H1 (cell line): ENCODE data around the gene ABHD17B. TPM values are rescaled to one million over a fixed set of nuclear protein-coding genes. Genes with fewer than 3 reads are reported as not detected.
"Not testable (repeated sequence)": the region's sequence is repeated elsewhere in the genome, so short reads cannot be mapped to it uniquely, and the experiment has no call there.

Experiments used
- CTCF ChIA-PET: fragments of 300-600 bp; sonication (Branson Sonifier 250); formaldehyde crosslinking; loops from one replicate; lab custom pipeline; 2021; ENCODE audit not compliant: partially characterized antibody; lab: Charles Lee
- POLR2A ChIA-PET: fragments of 300-600 bp; sonication (Branson Sonifier 250); formaldehyde crosslinking; loops from one replicate; lab custom pipeline; 2021; ENCODE audit warnings: inconsistent platforms; ENCODE audit not compliant: partially characterized antibody; lab: Charles Lee
- DNase-seq, 2 experiments: peaks; one replicate each; pipeline versions ENCODE4 v3.0.0 to v3.0.0-alpha.2; 2010 to 2022; ENCODE audit warnings: low spot score in 2 of 2, low read depth in 1 of 2, mixed read lengths in 1 of 2
- FAIRE-seq: peaks from 2 replicates; lab custom pipeline; 2011; peaks lifted over from hg19 to GRCh38; lab: Jason Lieb, UNC
- H2AFZ ChIP-seq: 2 replicates; pipeline ENCODE4 v1.8.1; 2012; ENCODE audit warnings: low read length, inconsistent platforms
- H2AK5ac ChIP-seq: 2 replicates; pipeline ENCODE4 v1.6.1; 2013; ENCODE audit warnings: low read depth, low read length
- H2BK120ac ChIP-seq: replicated peaks from 2 replicates; pipeline ENCODE3; 2013; ENCODE audit warnings: low read depth, low read length, inconsistent platforms
- H2BK12ac ChIP-seq: 2 replicates; pipeline ENCODE4 v1.6.1; 2013; ENCODE audit warnings: low read depth, low read length
- H2BK15ac ChIP-seq: 2 replicates; pipeline ENCODE4 v1.6.1; 2013; ENCODE audit warnings: low read length
- H2BK20ac ChIP-seq: 2 replicates; pipeline ENCODE4 v1.6.1; 2013; ENCODE audit warnings: low read length
- H2BK5ac ChIP-seq: 2 replicates; pipeline ENCODE4 v1.6.1; 2013; ENCODE audit warnings: low read depth, low read length
- H3K14ac ChIP-seq: 2 replicates; pipeline ENCODE4 v1.6.1; 2013; ENCODE audit warnings: inconsistent platforms; ENCODE audit not compliant: insufficient read length
- H3K18ac ChIP-seq: 2 replicates; pipeline ENCODE4 v1.6.1; 2013; ENCODE audit warnings: low read length; ENCODE audit errors: extremely low read depth
- H3K23ac ChIP-seq: 2 replicates; pipeline ENCODE4 v1.6.1; 2013; ENCODE audit warnings: inconsistent platforms; ENCODE audit not compliant: insufficient read length
- H3K23me2 ChIP-seq: 2 replicates; pipeline ENCODE4 v1.6.1; 2013; ENCODE audit warnings: low read depth, low read length
- H3K27ac ChIP-seq: 2 replicates; pipeline ENCODE4 v1.6.1; 2011; ENCODE audit warnings: low read depth, low read length, inconsistent platforms
- H3K27me3 ChIP-seq, 4 experiments: replicated peaks in 1 of 4; 1 replicate in 1 of 4; 2 replicates in 3 of 4; pipeline versions ENCODE4 v1.6.1 to v1.8.1; 2011 to 2013; ENCODE audit warnings: low read length in 3 of 4, mild to moderate bottlenecking in 3 of 4, inconsistent platforms in 2 of 4, mixed read lengths in 2 of 4, moderate library complexity in 1 of 4; ENCODE audit not compliant: control insufficient read depth in 3 of 4, insufficient read depth in 3 of 4; ENCODE audit errors: extremely low read depth in 1 of 4
- H3K36me3 ChIP-seq, 4 experiments: 2 replicates each; pipeline versions ENCODE4 v1.6.1 to v1.8.1; 2011 to 2013; ENCODE audit warnings: mild to moderate bottlenecking in 4 of 4, low read length in 3 of 4, moderate library complexity in 2 of 4, control low read depth in 1 of 4, inconsistent platforms in 1 of 4; ENCODE audit not compliant: insufficient read depth in 4 of 4, control insufficient read depth in 2 of 4
- H3K4ac ChIP-seq: replicated peaks from 2 replicates; pipeline ENCODE3; 2013; ENCODE audit warnings: low read length, low read depth, mixed read lengths, inconsistent platforms; ENCODE audit not compliant: insufficient read length
- H3K4me1 ChIP-seq, 4 experiments: replicated peaks in 1 of 4; 1 replicate in 1 of 4; 2 replicates in 3 of 4; pipeline versions ENCODE4 v1.6.1 to v1.8.1; 2011 to 2013; ENCODE audit warnings: low read length in 3 of 4, inconsistent platforms in 2 of 4, mixed read lengths in 1 of 4; ENCODE audit not compliant: insufficient read depth in 4 of 4, control insufficient read depth in 3 of 4
- H3K4me2 ChIP-seq, 2 experiments: 2 replicates each; pipeline versions ENCODE4 v1.6.1 to v1.8.1; 2011 to 2013; ENCODE audit warnings: low read depth in 2 of 2, low read length in 2 of 2, control low read depth in 1 of 2, inconsistent platforms in 1 of 2, mild to moderate bottlenecking in 1 of 2; ENCODE audit not compliant: insufficient read depth in 1 of 2
- H3K4me3 ChIP-seq, 4 experiments: fragments of 200-600, 300-600 bp in 1 of 4; sonication (generic), shearing (Covaris generic), sonication (Bioruptor Twin) in 1 of 4; 2 replicates each; pipeline versions ENCODE4 v1.5.1 to v1.8.1; 2011 to 2016; ENCODE audit warnings: low read length in 4 of 4, low read depth in 3 of 4, control low read depth in 2 of 4, inconsistent platforms in 2 of 4, mild to moderate bottlenecking in 2 of 4, mixed read lengths in 1 of 4, moderate library complexity in 1 of 4; ENCODE audit not compliant: insufficient read depth in 2 of 4; ENCODE audit errors: extremely low read depth in 1 of 4
- H3K56ac ChIP-seq: replicated peaks from 2 replicates; pipeline ENCODE3; 2013; ENCODE audit warnings: low read depth, mild to moderate bottlenecking, mixed read lengths, low read length, inconsistent platforms; ENCODE audit not compliant: insufficient read length
- H3K79me1 ChIP-seq: 2 replicates; pipeline ENCODE4 v1.6.1; 2013; ENCODE audit warnings: low read depth, low read length, control low read depth
- H3K79me2 ChIP-seq, 2 experiments: 2 replicates each; pipeline versions ENCODE4 v1.6.1 to v1.8.1; 2012 to 2013; ENCODE audit warnings: low read length in 2 of 2, mild to moderate bottlenecking in 2 of 2, inconsistent platforms in 1 of 2; ENCODE audit not compliant: insufficient read depth in 2 of 2, control insufficient read depth in 1 of 2
- H3K9ac ChIP-seq, 4 experiments: replicated peaks in 1 of 4; 1 replicate in 1 of 4; 2 replicates in 3 of 4; pipeline versions ENCODE4 v1.6.1 to v1.8.1; 2011 to 2013; ENCODE audit warnings: low read depth in 3 of 4, low read length in 3 of 4, control low read depth in 2 of 4, mild to moderate bottlenecking in 2 of 4, moderate library complexity in 2 of 4, inconsistent platforms in 1 of 4; ENCODE audit errors: extremely low read depth in 1 of 4
- H3K9me3 ChIP-seq, 2 experiments: 2 replicates each; pipeline versions ENCODE4 v1.6.1 to v1.8.1; 2012 to 2013; ENCODE audit warnings: mild to moderate bottlenecking in 2 of 2, moderate library complexity in 2 of 2, control low read depth in 1 of 2, inconsistent platforms in 1 of 2, low read depth in 1 of 2, low read length in 1 of 2, mixed read lengths in 1 of 2; ENCODE audit not compliant: insufficient read depth in 2 of 2
- H4K20me1 ChIP-seq, 2 experiments: replicated peaks in 1 of 2; 2 replicates each; pipeline versions ENCODE3 to v1.8.1; 2011 to 2013; ENCODE audit warnings: inconsistent platforms in 2 of 2, low read length in 2 of 2, mild to moderate bottlenecking in 1 of 2; ENCODE audit not compliant: insufficient read depth in 2 of 2, control insufficient read depth in 1 of 2
- H4K5ac ChIP-seq: 2 replicates; pipeline ENCODE4 v1.6.1; 2013; ENCODE audit warnings: low read length, low read depth, mixed read lengths, inconsistent platforms; ENCODE audit not compliant: insufficient read length
- H4K8ac ChIP-seq: 2 replicates; pipeline ENCODE4 v1.8.0; 2013; ENCODE audit warnings: mild to moderate bottlenecking, moderate library complexity, low read length, inconsistent platforms; ENCODE audit not compliant: insufficient read depth; ENCODE audit errors: extremely low read depth
- H4K91ac ChIP-seq: replicated peaks from 2 replicates; pipeline ENCODE3; 2013; ENCODE audit warnings: low read length, mixed read lengths, inconsistent platforms; ENCODE audit not compliant: insufficient read length
- CHD2 ChIP-seq: IDR thresholded peaks from 2 replicates; pipeline ENCODE4 v1.6.1; 2012; ENCODE audit warnings: low read length, improper control_type of control experiment
- KDM4A ChIP-seq: IDR thresholded peaks from one replicate; pipeline ENCODE4 v1.7.1; 2012; ENCODE audit warnings: low read depth, mild to moderate bottlenecking, moderate library complexity, low read length, inconsistent platforms; ENCODE audit not compliant: severe bottlenecking
- POLR2AphosphoS5 ChIP-seq: IDR thresholded peaks from 2 replicates; pipeline ENCODE4 v1.6.1; 2011; ENCODE audit warnings: low read depth, low read length
- RNF2 ChIP-seq: fragments of 200-900, 300-1000 bp; sonication (generic); IDR thresholded peaks from 2 replicates; pipeline ENCODE4 v1.7.1; 2016; ENCODE audit warnings: borderline replicate concordance, low read depth, mild to moderate bottlenecking, antibody characterized with exemption, low read length; ENCODE audit not compliant: poor library complexity, severe bottlenecking; ENCODE audit errors: missing control alignments
- WGBS, 2 experiments: shearing (Covaris generic) in 1 of 2; methylation state at CpG; one replicate each; pipeline versions ENCODE4 v1.1.6 to v1.1.7; 2013 to 2015; ENCODE audit warnings: low lambda C conversion rate in 2 of 2, mixed read lengths in 2 of 2, inconsistent platforms in 1 of 2, low coverage in 1 of 2, missing lambda C conversion rate in 1 of 2; ENCODE audit not compliant: insufficient replicate concordance in 2 of 2, insufficient coverage in 1 of 2, insufficient read length in 1 of 2; ENCODE audit errors: extremely low coverage in 1 of 2, missing lambda C conversion rate in 1 of 2; 5-methylcytosine and 5-hydroxymethylcytosine counted together
- polyA plus RNA-seq, 7 experiments: library from polyadenylated mRNA; depleted of rRNA in 3 of 7; stranded (reverse) in 5 of 7; unstranded in 2 of 7; fragments of >200 nt in 5 of 7; fragments of 200-250 nt in 2 of 7; gene quantifications; 1 replicate in 5 of 7; 2 replicates in 1 of 7; 4 replicates in 1 of 7; pipeline versions ENCODE4 v1.2.1 to v1.2.3, GENCODE V29; 2011 to 2013; ENCODE audit warnings: missing spikeins in 2 of 7, mixed read lengths in 2 of 7
- total RNA-seq: library from RNA; stranded (reverse); fragmentation: NEBNext Ultra II Directional; extraction: Animal tissue kit (Norgen Biotek cat#: 25700); gene quantifications from 2 replicates; pipeline ENCODE4 v1.2.1, GENCODE V29; 2021

The ABHD17B gene
- total and polyA plus RNA-seq, 2 of the 8 experiments (the other 6 are each of a cell fraction or from before 2014, with no cell fraction given) = 37.2 to 60.8 TPM

DNA sequence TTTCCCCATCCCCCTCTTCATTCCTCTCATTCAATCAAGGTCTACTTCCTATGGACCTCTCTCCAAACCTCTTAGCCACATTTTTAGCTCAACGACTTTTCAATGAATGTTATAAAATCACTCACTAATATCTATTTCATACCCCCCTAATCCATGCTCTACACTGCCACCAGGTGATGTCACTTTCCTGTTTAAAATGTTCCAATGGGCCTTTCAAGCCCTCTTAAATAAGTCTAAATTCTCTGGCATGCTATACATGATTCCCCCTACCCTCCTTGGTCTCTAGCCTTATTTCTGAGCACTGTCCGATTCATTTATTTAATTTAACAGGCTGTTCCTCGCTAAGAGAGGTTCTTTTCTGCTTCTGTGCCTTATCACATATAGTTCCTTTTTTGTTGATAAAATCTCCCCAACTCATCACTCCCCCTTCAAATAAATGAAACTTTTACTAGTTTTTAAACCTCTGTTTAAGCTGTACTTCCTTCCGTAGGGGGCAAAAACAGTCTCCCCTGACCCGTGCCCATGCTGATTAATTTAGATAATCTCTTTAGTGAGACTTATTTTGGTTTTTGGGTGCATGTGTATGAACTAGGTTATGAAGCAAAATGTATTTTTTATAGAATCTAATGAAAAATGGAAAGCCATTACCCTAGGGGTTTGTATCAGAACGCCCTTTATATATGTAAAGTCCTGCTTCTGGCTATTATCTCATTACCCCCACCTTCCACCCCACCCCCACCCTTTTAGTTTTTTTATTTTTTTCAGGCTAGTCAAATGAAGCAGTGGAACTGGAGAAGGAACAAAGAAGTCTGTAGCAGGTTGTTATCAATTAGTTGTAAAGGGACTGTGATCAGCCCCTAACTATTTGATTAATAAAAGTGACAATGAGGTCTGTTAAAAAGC, 9.0 kb downstream of the ABHD17B start (continued):
- TF ChIP-seq RNF2 (no peak), KDM4A (no peak), CHD2 (no peak), POLR2AphosphoS5 (no peak)
- TF ChIP-seq, all 59 proteins: peak for 0

DNA sequence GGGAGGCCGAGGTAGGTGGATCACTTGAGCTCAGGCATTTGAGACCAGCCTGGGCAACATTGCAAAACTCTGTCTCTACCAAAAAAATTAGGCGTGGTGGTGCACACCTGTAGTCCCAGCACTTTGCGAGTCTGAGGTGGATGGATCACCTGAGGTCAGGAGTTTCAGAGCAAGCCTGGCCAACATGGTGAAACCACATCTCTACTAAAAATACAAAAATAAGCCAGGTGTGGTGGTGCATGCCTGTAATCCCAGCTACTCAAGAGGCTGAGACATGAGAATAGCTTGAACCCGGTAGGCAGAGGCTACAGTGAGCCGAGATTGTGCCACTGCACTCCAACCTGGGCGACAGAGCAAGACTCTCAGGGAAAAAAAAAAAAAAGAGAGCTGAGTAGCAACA, 12.2 kb downstream of the ABHD17B start:
- H3K23ac ChIP-seq, H3K36me3 ChIP-seq, FAIRE-seq, H3K27me3 ChIP-seq, H4K8ac ChIP-seq, H3K56ac ChIP-seq, H2BK12ac ChIP-seq, H2BK120ac ChIP-seq, H2AK5ac ChIP-seq, H3K23me2 ChIP-seq, DNase-seq, H3K9me3 ChIP-seq, H3K4me2 ChIP-seq, H4K91ac ChIP-seq, H4K5ac ChIP-seq, H3K18ac ChIP-seq, H3K14ac ChIP-seq, H2BK20ac ChIP-seq, H2BK15ac ChIP-seq, H2BK5ac ChIP-seq, H3K4me3 ChIP-seq, H3K27ac ChIP-seq, H2AFZ ChIP-seq, H3K4ac ChIP-seq, H3K79me1 ChIP-seq, H3K9ac ChIP-seq: not testable (repeated sequence)
- 100% methylated on average over 6 of the region's 6 CpGs; no CpG with 5 or more reads in 1 of the 2 experiments for WGBS, 2 experiments
- ChIA-PET POLR2A (interaction anchor here (1.1 to 1.7 kb wide), 2 partner anchors 12 to 43 kb away, joined by 6 to 15 read pairs; partner anchors contain the start of genes ABHD17B and C9orf85), CTCF (interaction anchor here (1.3 to 1.7 kb wide), 2 partner anchors 92 to 132 kb away, joined by 3 to 4 read pairs; no protein-coding TSS in a partner anchor)
- Histone ChIP-seq H3K79me2 (peaks cover 34 to 98% of the 10 kb centered on the region in 2 experiments), H3K4me1 (peaks cover 0 to 19% (median 7%) of the 10 kb centered on the region in 4 experiments; a peak in 5 of 7 replicates), H4K20me1 (peaks cover 12% of the 10 kb centered on the region in 2 experiments)
